ENCODE data around the gene TMEM106B. TPM values are rescaled to one million over a fixed set of nuclear protein-coding genes. Genes with fewer than 3 reads are reported as not detected.
A peak's percentile ranks its signal among the peaks of the same experiment; 100 is the strongest.

The TMEM106B gene
- total and polyA plus RNA-seq, 2 of the 4 experiments (the other 2 are of a cell fraction), result 24.7 to 59.5 TPM

DNA sequence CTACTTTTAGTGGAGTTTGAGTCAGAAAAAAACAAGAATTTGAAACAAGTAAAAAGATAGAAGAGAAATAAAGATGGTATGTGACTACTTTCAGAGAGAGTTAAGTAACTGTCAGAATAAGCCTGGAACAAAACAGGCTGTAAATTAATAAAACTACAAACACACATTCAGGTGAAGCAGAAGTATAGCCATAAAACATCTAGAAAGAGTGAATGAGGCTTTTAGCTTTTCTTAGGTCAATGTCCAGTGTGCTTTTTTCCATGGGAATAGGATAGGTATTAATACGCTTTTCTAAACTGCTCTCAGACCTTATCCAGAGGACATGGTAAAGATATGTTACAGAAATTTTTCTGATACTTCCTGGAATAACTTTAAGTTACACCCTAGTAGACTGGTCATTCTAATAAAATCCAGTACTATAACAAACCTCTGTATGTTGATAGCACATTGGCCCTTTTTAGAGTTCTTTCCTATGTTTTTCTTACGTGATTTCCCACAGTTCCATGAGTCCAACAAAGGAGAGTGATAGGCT lies 23.3 kb downstream of the TMEM106B start:
- Histone ChIP-seq H3K4ac (ENCODE audit: low read depth, low read length) (no peak overlapping the region), H4K8ac (ENCODE audit: low read depth in 2 of 2, low read length in 2 of 2) (no peak overlapping the region), H3K56ac (ENCODE audit: extremely low read depth, insufficient read depth, low read length) (no peak overlapping the region), H3K14ac (replicated peaks; ENCODE audit: low read depth, low read length) (no peak overlapping the region), H2BK15ac (ENCODE audit: low read depth, low read length) (no peak overlapping the region), H2BK20ac (ENCODE audit: low read depth, low read length) (no peak overlapping the region), H3K9me1 (ENCODE audit: insufficient read depth, low read length) (no peaks in the 10 kb centered on the region), H3K79me1 (ENCODE audit: low read depth in 1 of 2, low read length in 2 of 2) (no peaks in the 10 kb centered on the region), H4K91ac (ENCODE audit: insufficient read depth, low read depth, low read length) (no peak overlapping the region), H3K4me2 (ENCODE audit: low read depth, low read length) (no peak overlapping the region), H2BK5ac (ENCODE audit: low read depth, low read length, poor library complexity, severe bottlenecking) (no peak overlapping the region), H4K5ac (ENCODE audit: low read depth, low read length) (no peak overlapping the region), H3K4me3 (ENCODE audit: insufficient read depth, low read depth, low read length) (no peak overlapping the region), H2AK9ac (replicated peaks; ENCODE audit: low read depth, low read length, poor library complexity) (no peak overlapping the region), H3K18ac (ENCODE audit: low read depth, low read length) (no peak overlapping the region), H2AK5ac (ENCODE audit: low read depth, low read length) (no peak overlapping the region), H3K27ac (ENCODE audit: insufficient read depth, low read length) (no peak overlapping the region), H2AFZ (replicated peaks; ENCODE audit: low read length, poor library complexity) (no peak overlapping the region), H4K20me1 (ENCODE audit: insufficient read depth, low read length) (no peaks in the 10 kb centered on the region), H3K9ac (ENCODE audit: low read depth, low read length) (no peak overlapping the region), H3K23ac (ENCODE audit: low read depth, low read length) (no peak overlapping the region), H2BK120ac (ENCODE audit: low read depth, low read length) (no peak overlapping the region), H3K36me3 (ENCODE audit: control insufficient read depth, insufficient read depth, low read length) (peaks cover 2% of the 10 kb centered on the region; the same call in 1 of the 2 replicates), H3K9me3 (ENCODE audit: control insufficient read depth, insufficient read depth, low read length) (no peaks in the 10 kb centered on the region), H3K27me3 (ENCODE audit: control insufficient read depth, insufficient read depth, low read length) (no peaks in the 10 kb centered on the region), H3K4me1 (ENCODE audit: control insufficient read depth, insufficient read depth, low read length) (no peaks in the 10 kb centered on the region)
- ChIA-PET CTCF (no interaction called here), POLR2A (ENCODE audit: unreplicated experiment) (no interaction called here)
- ATAC-seq (ENCODE audit: low read depth) (no peak), DNase-seq (no peak)
- intact Hi-C loops (cut with micrococcal nuclease) (no loop called here), dilution Hi-C loops (cut with HindIII; ENCODE audit: low sequenced_read_pairs, unreplicated experiment) (no loop called here), in situ Hi-C loops (cut with MboI; ENCODE audit: low sequenced_read_pairs) (no loop called here)
- WGBS, 2 experiments (ENCODE audit: extremely low coverage in 2 of 2, insufficient read length in 1 of 2), result no CpG with 5 or more reads among the region's 2 CpGs
- TF ChIP-seq RAD21 (IDR thresholded peaks at IDR 0.05; ENCODE audit: low read length) (no peak), USF2 (IDR thresholded peaks at IDR 0.05; ENCODE audit: low read depth, low read length) (no peak), MAZ (IDR thresholded peaks at IDR 0.05; ENCODE audit: borderline replicate concordance, low read depth, low read length) (no peak), MAFK (IDR thresholded peaks at IDR 0.05; ENCODE audit: low read depth, low read length) (no peak), POLR2A (IDR thresholded peaks at IDR 0.05; ENCODE audit: low read depth, low read length) (no peak), NFE2L2 (IDR thresholded peaks at IDR 0.05; ENCODE audit: low read depth, low read length) (no peak), FOS (IDR thresholded peaks at IDR 0.05; ENCODE audit: low read depth, low read length) (no peak), RCOR1 (IDR thresholded peaks at IDR 0.05; ENCODE audit: insufficient replicate concordance, low read length) (no peak), SMC3 (IDR thresholded peaks at IDR 0.05; ENCODE audit: low read depth, low read length) (no peak), BHLHE40 (IDR thresholded peaks at IDR 0.05; ENCODE audit: low read depth, low read length) (no peak)
- TF ChIP-seq, protein P1, sequence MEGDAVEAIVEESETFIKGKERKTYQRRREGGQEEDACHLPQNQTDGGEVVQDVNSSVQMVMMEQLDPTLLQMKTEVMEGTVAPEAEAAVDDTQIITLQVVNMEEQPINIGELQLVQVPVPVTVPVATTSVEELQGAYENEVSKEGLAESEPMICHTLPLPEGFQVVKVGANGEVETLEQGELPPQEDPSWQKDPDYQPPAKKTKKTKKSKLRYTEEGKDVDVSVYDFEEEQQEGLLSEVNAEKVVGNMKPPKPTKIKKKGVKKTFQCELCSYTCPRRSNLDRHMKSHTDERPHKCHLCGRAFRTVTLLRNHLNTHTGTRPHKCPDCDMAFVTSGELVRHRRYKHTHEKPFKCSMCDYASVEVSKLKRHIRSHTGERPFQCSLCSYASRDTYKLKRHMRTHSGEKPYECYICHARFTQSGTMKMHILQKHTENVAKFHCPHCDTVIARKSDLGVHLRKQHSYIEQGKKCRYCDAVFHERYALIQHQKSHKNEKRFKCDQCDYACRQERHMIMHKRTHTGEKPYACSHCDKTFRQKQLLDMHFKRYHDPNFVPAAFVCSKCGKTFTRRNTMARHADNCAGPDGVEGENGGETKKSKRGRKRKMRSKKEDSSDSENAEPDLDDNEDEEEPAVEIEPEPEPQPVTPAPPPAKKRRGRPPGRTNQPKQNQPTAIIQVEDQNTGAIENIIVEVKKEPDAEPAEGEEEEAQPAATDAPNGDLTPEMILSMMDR (conservative IDR thresholded peaks at IDR 0.05; ENCODE audit: low read depth, low read length), result no peak
- TSS peak; percentile 28 for BruUV-seq (replicated peaks)

All from IMR-90 (cell line).